ENCODE results near the gene WFDC11. TPM values are rescaled to one million over a fixed set of nuclear protein-coding genes. Genes with fewer than 3 reads are reported as not detected.
"Not testable (repeated sequence)": the region's sequence is repeated elsewhere in the genome, so short reads cannot be mapped to it uniquely, and the experiment has no call there.

Gene WFDC11
- total RNA-seq = not detected

DNA sequence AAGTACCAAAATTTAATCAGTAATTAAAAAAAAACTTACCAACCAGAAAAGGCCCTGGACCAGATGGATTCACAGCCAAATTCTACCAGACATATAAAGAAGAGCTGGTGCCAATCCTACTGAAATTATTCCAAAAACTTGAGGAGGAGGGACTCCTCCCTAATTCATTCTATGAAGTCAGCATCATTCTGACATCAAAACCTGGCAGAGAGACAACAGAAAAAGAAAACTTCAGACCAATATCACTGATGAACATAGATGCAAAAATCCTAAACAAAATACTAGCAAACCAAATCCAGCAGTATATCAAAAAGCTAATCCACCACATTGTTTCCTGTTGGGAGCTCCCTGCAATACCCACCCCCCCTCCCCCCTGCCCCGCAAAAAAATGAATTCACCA lies at the start of gene WFDC11:
Gene WFDC11, minus strand, starts transcription at position 101 of the 400 bp plus-strand sequence. CDS start 19,639 bp downstream, outside the sequence.
- DNase-seq (ENCODE audit: low spot score) = no peak

DNA sequence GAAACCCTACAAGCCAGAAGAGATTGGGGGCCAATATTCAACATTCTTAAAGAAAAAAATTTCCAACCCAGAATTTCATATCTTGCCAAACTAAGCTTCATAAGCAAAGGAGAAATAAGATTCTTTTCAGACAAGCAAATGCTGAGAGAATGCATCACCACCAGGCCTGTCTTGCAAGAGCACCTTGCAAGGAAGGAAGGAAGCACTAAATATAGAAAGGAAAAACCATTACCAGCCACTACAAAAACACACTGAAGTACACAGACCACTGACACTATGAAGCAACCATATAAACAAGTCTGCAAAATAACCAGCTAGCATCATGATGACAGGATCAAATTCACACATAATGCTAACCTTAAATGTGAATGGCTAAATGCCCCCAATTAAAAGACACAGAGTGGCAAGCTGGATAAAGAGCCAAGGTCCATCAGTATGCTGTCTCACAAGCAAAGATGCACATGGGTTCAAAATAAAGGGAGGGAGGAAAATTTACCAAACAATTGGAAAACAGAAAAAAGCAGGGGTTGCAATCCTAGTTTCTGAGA lies 46.2 kb upstream of the WFDC11 start:
- not testable (repeated sequence) for DNase-seq (ENCODE audit: low spot score)

DNA sequence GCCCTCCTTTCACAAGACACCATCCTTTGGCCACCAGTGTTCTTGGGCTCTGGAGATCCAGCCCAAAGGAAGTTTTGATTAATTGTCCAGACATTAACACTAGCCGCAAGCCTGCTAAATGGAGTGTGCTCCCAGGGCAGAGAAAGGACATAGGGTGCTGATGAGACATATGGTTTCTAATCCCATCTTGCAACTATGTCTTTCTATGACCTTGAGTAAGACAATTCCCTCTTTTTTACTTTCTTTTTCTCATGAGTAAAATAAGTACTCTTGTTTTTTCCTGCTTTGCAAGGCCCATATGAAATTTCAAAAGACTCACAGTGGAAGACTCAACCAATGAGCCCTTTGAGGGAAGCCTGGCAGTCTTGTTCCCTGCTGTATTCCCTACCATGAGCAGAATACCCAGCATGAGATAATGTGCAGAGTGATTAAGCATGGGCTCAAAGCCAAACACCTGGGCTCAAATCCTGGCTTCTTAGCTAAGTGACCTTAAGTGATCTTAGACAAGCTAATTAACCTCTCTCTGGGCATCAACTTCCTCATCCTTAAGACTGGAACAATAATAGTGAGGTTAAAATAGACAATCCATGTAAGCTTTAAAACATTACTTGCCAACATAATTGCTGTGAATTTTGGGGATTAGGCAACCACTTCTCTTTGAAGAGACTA lies 35.1 kb upstream of the WFDC11 start, which contains the start of gene WFDC10B:
Gene WFDC10B, minus strand, starts transcription at position 51 of the 669 bp plus-strand sequence. CDS start 19,027 bp downstream, outside the sequence.
- DNase-seq (ENCODE audit: low spot score) = peak; percentile 21

DNA sequence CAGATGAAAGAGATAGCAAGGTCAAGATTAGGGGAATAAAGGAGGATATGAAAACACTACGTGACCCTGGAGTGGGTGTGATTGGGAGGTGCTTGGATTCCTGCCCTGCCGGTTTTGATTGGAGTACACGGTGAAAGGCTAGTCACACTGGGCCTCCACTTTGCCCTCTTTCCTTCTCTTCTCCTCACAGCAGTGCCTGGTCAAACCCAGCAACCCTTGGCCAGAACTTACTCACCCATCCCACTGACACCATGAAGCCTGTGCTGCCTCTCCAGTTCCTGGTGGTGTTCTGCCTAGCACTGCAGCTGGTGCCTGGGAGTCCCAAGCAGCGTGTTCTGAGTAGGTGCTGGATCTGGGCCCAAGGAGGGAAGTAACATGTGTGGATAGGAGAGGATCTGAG lies 31.8 kb upstream of the WFDC11 start, which contains the start of gene WFDC13:
Gene WFDC13, plus strand, starts transcription at position 166 of the 400 bp plus-strand sequence. Its CDS starts 86 bp downstream, at position 252.
- no peak for DNase-seq (ENCODE audit: low spot score)

DNA sequence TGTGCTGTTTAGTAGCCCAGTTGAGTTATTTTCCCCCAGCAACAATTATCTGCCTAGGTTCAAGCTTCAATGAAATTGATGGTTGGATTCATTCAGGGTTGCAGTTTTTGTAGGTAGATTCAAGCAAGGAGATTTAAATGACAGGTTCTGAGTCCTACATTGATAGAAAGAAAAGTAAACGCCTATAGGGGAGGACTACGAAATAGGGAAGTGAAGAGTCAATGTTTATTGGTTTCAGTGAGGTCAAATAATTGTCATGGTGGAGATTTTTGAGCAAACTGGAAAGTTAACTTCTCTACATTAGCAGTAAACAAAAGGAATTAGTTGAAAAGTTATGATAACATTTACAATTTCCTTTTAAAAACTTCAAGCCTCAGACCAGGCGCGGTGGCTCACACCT lies 31.1 kb upstream of the WFDC11 start:
- no peak for DNase-seq (ENCODE audit: low spot score)

DNA sequence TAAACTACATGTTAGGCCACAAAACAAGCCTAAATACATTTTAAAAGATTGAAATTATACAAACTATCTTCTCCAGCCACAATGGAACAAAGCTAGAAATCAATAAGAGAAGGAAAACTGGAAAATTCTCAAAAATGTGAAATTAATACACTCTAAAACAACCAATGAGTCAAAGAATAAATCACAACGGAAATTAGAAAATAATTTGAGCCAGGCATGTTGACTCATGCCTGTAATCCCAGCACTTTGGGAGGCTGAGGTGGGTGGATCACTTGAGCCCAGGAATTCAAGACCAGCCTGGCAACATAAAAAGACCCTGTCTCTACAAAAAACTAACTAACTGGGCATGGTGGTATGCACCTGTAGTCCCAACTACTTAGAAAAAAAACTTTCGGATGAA lies 25.5 kb upstream of the WFDC11 start:
- DNase-seq (ENCODE audit: low spot score) = no peak

DNA sequence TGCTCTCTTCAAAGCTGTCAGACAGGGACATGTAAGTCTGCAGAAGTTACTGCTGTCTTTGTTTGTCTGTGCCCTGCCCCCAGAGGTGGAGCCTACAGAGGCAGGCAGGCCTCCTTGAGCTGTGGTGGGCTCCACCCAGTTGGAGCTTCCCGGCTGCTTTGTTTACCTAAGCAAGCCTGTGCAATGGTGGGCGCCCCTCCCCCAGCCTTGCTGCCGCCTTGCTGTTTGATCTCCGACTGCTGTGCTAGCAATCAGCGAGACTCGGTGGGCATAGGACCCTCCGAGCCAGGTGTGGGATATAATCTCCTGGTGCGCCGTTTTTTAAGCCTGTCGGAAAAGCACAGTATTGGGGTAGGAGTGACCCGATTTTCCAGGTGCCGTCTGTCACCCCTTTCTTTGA lies 23.3 kb upstream of the WFDC11 start:
- not testable (repeated sequence) for DNase-seq (ENCODE audit: low spot score)

DNA sequence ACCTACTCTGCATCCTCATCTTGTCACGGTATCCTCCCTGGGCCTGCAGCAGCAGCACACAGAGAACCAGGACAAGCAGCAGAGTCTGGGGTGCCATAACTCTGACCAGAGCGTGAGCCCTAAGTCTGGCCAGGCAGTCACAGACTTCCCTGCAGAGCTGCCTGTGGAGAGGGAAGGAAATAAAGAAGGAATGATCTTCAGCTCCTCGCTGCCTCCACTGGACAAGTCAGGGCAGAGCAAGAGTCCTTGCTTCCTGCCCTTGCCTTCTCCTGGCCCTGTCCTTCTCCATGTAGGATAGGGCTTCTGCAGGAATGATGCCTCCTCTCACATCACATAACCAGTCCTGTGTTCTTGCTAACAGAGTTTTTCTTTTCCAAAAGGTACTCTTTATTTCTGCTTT lies 15.9 kb upstream of the WFDC11 start:
- DNase-seq (ENCODE audit: low spot score) = no peak

DNA sequence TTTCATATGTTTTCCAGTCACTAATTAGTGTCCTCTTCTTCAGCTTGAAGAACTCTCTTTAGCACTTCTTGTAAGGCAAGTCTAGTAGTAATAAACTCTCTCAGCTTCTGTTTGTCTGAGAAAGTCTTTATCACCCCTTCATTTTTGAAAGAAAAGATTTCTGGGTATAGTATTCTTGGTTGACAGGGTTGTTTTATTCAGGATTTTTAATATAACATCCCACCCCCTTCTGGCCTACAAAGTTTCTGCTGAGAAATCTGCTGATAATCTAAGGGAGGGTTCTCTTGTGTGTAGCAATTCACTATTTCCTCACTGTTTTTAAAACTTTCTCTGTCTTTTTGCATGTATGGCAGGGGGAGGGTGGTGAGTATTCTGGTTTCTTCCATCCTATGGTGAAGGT lies 9.6 kb upstream of the WFDC11 start:
- no peak for DNase-seq (ENCODE audit: low spot score)

DNA sequence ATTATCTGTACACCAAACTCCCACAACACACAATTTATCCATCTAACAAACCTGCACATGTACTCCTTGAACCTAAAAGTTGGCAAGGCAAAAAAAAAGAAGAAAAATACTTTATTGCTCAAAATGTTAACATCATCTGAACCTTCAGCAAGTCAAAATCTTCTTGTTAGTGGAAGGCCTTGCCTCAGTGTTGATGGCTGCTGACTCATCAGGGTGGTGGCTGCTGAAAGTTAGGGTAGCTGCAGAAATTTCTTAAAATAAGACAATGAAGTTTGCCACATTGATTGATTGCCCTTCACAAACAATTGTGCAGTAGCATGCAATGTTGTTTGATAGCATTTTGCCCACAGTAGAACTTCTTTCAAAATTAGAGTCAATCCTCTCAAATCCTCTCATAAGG lies 2.7 kb upstream of the WFDC11 start:
- no peak for DNase-seq (ENCODE audit: low spot score)

DNA sequence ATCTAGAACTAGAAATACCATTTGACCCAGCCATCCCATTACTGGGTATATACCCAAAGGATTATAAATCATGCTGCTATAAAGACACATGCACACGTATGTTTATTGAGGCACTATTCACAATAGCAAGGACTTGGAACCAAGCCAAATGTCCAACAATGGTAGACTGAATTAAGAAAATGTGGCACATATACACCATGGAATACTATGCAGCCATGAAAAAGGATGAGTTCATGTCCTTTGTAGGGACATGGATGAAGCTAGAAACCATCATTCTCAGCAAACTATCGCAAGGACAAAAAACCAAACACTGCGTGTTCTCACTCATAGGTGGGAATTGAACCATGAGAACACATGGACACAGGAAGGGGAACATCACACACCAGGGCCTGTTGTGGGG lies 13.0 kb downstream of the WFDC11 start:
- not testable (repeated sequence) for DNase-seq (ENCODE audit: low spot score)

DNA sequence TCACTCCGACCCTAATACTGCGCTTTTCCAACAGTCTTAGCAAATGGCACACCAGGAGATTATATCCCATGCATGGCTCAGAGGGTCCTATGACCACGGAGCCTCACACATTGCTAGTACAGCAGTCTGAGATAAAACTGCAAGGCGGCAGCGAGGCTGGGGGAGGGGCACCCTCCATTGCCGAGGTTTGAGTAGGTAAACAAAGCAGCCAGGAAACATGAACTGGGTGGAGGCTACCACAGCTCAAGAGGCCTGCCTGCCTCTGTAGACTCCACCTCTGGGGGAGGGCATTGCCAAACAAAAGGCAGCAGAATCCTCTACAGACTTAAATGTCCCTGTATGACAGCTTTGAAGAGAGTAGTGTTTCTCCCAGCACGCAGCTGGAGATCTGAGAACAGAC lies 18.3 kb downstream of the WFDC11 start:
- not testable (repeated sequence) for DNase-seq (ENCODE audit: low spot score)

DNA sequence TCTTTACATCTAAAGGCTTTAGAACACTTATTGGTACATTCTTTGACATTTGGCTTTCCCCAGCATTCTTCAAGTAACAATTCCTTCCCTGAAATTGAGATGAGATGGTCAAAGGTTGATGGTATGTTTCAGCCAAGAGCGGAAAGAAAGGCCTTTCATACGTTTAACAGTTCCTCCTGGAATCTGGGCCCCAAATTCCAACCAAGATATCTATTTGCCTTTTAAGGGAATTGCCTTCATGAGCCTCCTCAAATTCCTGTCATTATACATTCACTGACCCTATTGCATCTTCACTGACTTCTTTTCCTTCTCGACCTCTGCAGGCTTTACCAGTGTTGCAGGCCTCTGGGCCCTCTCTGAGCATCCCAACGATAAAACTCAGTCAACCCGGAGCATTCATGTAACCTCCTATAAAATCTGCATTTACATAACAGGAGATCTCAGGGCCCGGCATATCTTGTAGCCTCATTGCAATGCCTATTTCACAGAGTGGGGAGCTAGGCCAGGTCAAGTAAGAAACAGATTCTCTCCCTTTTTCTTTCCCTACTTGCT lies 20.7 kb downstream of the WFDC11 start:
- DNase-seq (ENCODE audit: low spot score) = no peak

DNA sequence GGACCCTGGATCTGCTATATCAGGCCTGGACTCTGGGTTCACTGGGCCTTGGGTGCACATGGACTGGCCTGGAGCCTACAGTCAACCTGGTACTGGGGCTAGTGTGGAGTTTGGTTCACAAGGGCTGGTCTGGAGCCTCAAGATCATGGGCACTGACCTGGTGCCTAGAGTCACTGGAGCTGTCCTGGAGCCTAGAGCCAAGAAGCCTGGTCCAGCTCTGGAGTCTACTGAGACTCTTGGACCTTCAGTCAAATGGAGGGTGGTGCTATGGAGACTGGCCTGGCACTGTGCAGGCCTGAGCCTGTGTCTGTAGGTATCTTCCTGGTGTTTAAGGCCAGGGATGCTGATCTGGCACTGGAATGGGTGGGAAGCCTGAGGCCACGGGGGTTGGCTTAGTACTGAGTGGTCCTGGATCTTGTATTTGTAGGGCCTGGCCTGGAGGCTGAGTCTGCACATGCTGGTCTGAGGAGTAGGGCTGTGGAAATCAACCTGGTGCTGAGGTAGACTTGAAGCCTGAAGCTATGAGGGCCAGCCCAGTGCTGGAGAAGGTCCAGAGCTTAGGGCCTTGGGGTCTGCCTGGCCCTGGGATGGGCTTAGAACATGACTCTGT lies 22.5 kb downstream of the WFDC11 start:
- no peak for DNase-seq (ENCODE audit: low spot score)

DNA sequence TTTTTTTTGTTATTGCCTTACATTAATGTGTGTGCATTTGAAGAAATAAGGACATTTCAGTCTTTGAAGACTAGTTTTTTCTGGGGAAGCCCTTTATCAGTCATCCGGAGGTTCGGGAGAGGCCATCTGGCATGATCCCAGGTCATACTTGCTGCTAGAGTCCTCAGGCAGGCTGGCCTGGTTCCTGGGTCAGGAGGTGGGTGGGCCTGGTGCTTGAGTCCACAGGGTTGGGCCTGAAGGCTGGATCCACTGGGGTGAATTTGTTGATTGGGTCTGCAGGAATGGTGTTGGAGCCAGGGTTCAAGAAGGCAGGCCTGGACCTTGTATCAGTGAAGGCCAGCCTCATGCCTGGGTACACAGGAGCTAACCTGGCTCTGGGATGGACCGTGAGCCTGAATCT lies 23.2 kb downstream of the WFDC11 start:
- DNase-seq (ENCODE audit: low spot score) = no peak

DNA sequence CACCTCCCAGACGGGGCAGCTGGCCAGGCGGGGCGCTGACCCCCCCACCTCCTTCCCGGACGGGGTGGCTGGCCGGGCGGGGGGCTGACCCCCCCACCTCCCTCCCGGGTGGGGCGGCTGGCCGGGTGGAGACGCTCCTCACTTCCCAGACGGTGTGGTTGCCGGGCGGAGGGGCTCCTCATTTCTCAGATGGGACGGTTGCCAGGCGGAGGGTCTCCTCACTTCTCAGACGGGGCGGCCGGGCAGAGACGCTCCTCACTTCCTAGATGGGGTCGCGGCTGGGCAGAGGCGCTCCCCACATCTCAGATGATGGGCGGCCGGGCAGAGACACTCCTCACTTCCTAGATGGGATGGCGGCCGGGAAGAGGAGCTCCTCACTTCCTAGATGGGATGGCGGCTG lies 24.2 kb downstream of the WFDC11 start:
- DNase-seq (ENCODE audit: low spot score) = not testable (repeated sequence)

DNA sequence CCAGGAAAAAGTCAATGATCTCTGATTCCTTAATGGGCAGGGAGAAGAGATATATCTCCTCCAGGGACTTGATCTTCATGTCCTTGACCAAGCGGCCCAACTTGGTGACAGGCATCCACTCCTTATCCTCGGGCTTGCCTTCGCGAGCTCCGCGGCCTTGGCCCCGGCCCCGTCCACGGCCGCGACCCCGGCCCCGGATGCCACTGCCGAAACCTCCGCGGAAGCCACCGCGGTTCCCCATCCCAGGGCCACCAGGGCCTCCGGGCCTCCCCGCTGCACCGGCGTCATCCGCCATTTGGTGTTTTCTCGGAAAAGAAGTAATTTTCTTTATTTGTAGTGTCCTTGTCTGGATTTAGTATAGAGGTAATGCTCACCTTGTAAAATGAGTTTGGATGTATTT lies 29.0 kb downstream of the WFDC11 start:
- not testable (repeated sequence) for DNase-seq (ENCODE audit: low spot score)

DNA sequence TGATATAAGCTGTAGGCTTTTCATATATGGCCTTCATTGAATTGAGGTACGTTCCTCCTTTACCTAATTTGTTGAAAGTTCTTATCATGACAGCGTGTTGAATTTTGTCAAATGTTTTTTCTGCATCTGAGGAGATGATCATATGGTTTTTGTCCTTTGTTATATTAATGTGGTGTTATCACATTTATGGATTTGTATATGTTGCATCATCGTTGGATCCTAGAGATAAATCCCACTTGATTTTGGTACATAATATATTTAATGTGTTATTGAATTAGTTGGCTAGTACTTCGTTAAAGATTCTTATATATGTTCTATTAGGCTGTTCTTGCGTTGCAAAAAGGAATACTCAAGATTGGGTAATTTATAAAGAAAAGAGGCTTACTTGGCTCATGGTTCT lies 30.4 kb downstream of the WFDC11 start:
- DNase-seq (ENCODE audit: low spot score) = no peak

DNA sequence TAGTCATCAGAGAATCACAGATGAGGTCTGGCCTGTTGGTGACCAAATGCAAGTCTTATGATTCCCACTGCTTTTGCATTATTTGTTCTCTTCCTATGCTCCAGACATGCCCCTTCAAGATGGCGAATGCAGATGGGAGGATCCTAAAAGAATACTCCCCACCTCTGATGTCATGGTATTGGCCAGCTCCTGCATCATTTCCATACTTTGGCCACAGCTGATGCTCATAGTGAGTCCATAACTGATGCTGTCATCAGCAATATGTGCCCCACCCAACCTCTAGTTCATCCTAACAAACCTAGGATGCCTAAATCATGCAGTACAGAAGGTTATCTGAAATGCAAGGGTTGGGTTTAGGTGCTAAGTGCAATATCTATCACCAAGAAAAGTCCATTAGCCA lies 33.5 kb downstream of the WFDC11 start:
- DNase-seq (ENCODE audit: low spot score) = no peak

DNA sequence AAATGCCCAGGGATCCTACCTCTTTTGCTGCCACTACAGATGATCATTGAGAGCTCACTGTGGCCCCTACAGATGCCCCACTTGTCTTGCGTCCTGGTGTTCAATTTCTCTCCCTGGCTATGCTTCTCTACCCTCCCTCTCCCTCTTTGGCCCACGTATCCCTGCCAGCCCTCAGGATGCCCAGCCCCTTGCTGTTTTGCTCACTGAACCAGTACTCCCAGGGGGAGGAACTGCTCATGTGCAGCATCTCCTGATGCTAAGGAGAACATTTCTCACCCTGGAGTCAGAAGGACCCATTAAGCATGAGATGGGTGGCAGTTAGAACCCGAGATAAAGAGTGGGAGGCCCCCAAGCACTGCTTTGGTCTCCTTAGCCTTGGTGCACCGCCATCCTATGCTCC lies 38.9 kb downstream of the WFDC11 start, which contains the start of gene WFDC9:
Gene WFDC9, minus strand, starts transcription at position 101 of the 400 bp plus-strand sequence. CDS start 21,103 bp downstream, outside the sequence.
- DNase-seq (ENCODE audit: low spot score) = no peak

DNA sequence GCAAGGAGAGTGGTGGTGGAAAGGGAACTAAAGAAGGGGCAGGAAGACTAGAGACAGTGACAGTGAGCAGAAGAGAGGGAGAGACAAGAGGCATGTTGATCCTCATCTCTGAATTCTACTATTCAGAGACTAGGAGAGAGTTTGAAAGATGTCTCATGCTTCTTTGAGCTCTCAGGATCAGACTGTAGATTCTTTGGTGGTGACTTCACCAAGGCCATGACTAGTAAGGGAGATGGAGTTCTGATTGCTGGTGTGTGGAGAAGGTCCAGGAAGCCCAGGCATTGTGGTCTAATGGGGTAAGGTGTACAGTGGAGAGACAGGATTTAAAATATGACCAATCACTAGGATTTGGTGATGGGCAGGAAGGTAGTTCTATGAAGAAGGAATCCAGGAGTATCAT lies 39.7 kb downstream of the WFDC11 start:
- DNase-seq (ENCODE audit: low spot score) = no peak

DNA sequence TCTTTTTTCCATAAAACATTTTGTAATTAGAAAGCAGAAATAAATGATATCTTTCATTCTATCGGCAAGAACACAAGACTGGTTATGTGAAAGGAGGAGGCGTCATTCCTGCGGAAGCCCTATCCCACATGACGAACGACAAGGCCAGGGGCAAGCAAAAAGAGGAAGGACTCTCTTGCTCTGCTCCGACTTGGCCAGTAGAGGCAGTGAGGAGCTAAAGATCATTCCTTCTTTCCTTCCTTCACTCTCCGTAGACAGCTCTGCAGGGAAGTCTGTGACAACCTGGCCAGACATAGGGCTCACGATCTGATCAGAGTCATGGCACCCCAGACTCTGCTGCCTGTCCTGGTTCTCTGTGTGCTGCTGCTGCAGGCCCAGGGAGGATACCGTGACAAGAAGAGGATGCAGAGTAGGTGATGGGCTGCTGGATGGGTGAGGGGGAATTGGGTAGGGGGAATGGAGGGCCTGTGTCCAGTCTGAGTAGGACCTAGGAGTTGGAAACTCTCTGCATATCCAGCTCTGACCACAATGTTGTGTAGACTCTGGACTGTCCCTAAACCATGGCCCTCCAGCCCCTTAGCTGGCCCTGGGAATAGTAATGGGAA lies 40.4 kb downstream of the WFDC11 start, which contains the start of gene WFDC10A:
Gene WFDC10A, plus strand, starts transcription at position 244 of the 605 bp plus-strand sequence. Its CDS starts 75 bp downstream, at position 319.
- DNase-seq (ENCODE audit: low spot score) = peak; percentile 31
